Stimulated activated CD8-positive, alpha-beta memory T cell treated with anti-CD3 and anti-CD28 coated beads, Interleukin-15, amount 100 ng/mL, for 4 hours (primary cell): ENCODE results near the gene CBY1.
A peak's percentile ranks its signal among the peaks of the same experiment; 100 is the strongest.

ENCODE experiments used
- DNase-seq, 2 donors: peaks; one replicate each; pipeline ENCODE4 v3.0.0-alpha.2; 2020; ENCODE audit warnings: low read depth in 2 of 2

The CBY1 gene

GRCh38 chr22:38649841-38650522 lies 6.5 kb upstream of the CBY1 start:
- DNase-seq = no peak

GRCh38 chr22:38652859-38653258 lies 3.6 kb upstream of the CBY1 start:
- no peak for DNase-seq

GRCh38 chr22:38653741-38654140 lies 2.7 kb upstream of the CBY1 start:
- DNase-seq = no peak

GRCh38 chr22:38655519-38656255 lies 751 bp upstream of the CBY1 start:
- no peak for DNase-seq

- DNase-seq = no peak
These were observed 839 bp downstream of the CBY1 start for GRCh38 chr22:38657045-38657909.

GRCh38 chr22:38674888-38675287 lies 18.4 kb downstream of the CBY1 start:
- DNase-seq = no peak

- no peak for DNase-seq
These were observed 19.4 kb downstream of the CBY1 start for GRCh38 chr22:38675833-38676232.

- peak; percentile 62 to 67 for DNase-seq
These were observed 25.3 kb downstream of the CBY1 start, which contains the start of gene TOMM22 for GRCh38 chr22:38681582-38682335. TSS of gene TOMM22 (plus strand) at chr22:38681957. CDS start at chr22:38681979, 22 bp downstream.

GRCh38 chr22:38684895-38685294 lies 28.5 kb downstream of the CBY1 start:
- DNase-seq = no peak

- no peak for DNase-seq
These were observed 29.3 kb downstream of the CBY1 start for GRCh38 chr22:38685761-38686160.

- no peak for DNase-seq
These were observed 33.2 kb downstream of the CBY1 start for GRCh38 chr22:38689651-38690050.

GRCh38 chr22:38694049-38694448 lies 37.6 kb downstream of the CBY1 start:
- no peak for DNase-seq

- DNase-seq = no peak
These were observed 38.5 kb downstream of the CBY1 start for GRCh38 chr22:38694940-38695339.

GRCh38 chr22:38696606-38697424 lies 40.4 kb downstream of the CBY1 start:
- peak in 1 of 2 donors; percentile 37 for DNase-seq

GRCh38 chr22:38697425-38698089 lies 41.1 kb downstream of the CBY1 start:
- DNase-seq = no peak

- DNase-seq = no peak
These were observed 42.1 kb downstream of the CBY1 start for GRCh38 chr22:38698407-38699094.

- no peak for DNase-seq
These were observed 42.7 kb downstream of the CBY1 start for GRCh38 chr22:38699143-38699542.

GRCh38 chr22:38699784-38700183 lies 43.3 kb downstream of the CBY1 start:
- no peak for DNase-seq

- no peak for DNase-seq
These were observed 43.9 kb downstream of the CBY1 start for GRCh38 chr22:38700270-38700788.
